ENCODE data around the gene MTHFD1. TPM values are rescaled to one million over a fixed set of nuclear protein-coding genes. Genes with fewer than 3 reads are reported as not detected.

The MTHFD1 gene
- total and polyA plus RNA-seq, 9 of the 15 experiments (the other 6 are each of a cell fraction or from before 2014, with no cell fraction given): 66.7 to 158 (median 90.9) TPM

GRCh38 chr14:64474698-64475097 is 86.5 kb downstream of the MTHFD1 start (continued):
- TF ChIP-seq E4F1 (CRISPR knock-in tag; IDR thresholded peaks at IDR 0.05; ENCODE audit: borderline replicate concordance) (no peak), TAF1 (IDR thresholded peaks at IDR 0.05; ENCODE audit: control insufficient read depth, extremely low read depth, insufficient read depth, low read length, severe bottlenecking) (no peak), FOXM1 (IDR thresholded peaks at IDR 0.05; ENCODE audit: low read depth) (no peak), FOXM1 (CRISPR knock-in tag; IDR thresholded peaks at IDR 0.05; ENCODE audit: low read depth) (no peak), EZH2 (IDR thresholded peaks at IDR 0.05; ENCODE audit: borderline replicate concordance, low read depth, low read length) (no peak), SMC3 (conservative IDR thresholded peaks at IDR 0.05; ENCODE audit: insufficient read depth, low read depth, low read length) (no peak)

GRCh38 chr14:64475585-64476273 is 87.6 kb downstream of the MTHFD1 start:
- no peak for DNase-seq (ENCODE audit: extremely low read depth in 1 of 4, low spot score in 3 of 4)
- ATAC-seq: no peak
- in situ Hi-C loops (cut with MboI) (no loop called here), intact Hi-C loops (cut with micrococcal nuclease) (no loop called here)
- Histone ChIP-seq H3K4me2 (ENCODE audit: insufficient read depth, low read length) (no peak overlapping the region), H3K79me2 (ENCODE audit: control insufficient read depth, insufficient read depth, low read length) (no peaks in the 10 kb centered on the region), H2AFZ (ENCODE audit: low read depth, low read length) (no peak overlapping the region), H3K27me3 (ENCODE audit: control insufficient read depth in 2 of 2, insufficient read depth in 2 of 2, low read length in 2 of 2) (no peaks in the 10 kb centered on the region), H3K4me3 (no peak overlapping the region), H4K20me1 (replicated peaks; ENCODE audit: control insufficient read depth, insufficient read depth, low read length) (no peaks in the 10 kb centered on the region), H3K9me1 (ENCODE audit: control insufficient read depth, insufficient read depth, low read length) (no peaks in the 10 kb centered on the region), H3K36me3 (ENCODE audit: control insufficient read depth, insufficient read depth, low read length) (no peaks in the 10 kb centered on the region), H3K9ac (ENCODE audit: insufficient read depth in 1 of 2, low read depth in 2 of 2, low read length in 2 of 2) (no peak overlapping the region), H3K9me3 (replicated peaks; ENCODE audit: control insufficient read depth, insufficient read depth, low read depth, low read length) (no peaks in the 10 kb centered on the region), H3K4me1 (replicated peaks in 1 of 2; ENCODE audit: control insufficient read depth in 2 of 2, insufficient read depth in 2 of 2, low read length in 2 of 2) (no peaks in the 10 kb centered on the region), H3K27ac (ENCODE audit: extremely low read depth, low read depth, low read length) (no peak overlapping the region)
- TF ChIP-seq DNMT1 (IDR thresholded peaks at IDR 0.05) (no peak), TBP (optimal IDR thresholded peaks at IDR 0.05; ENCODE audit: low read depth, low read length) (no peak), RNF219 (CRISPR knock-in tag; IDR thresholded peaks at IDR 0.05) (no peak), BRD9 (IDR thresholded peaks at IDR 0.05; ENCODE audit: low read depth, partially characterized antibody) (no peak), PHB2 (IDR thresholded peaks at IDR 0.05; ENCODE audit: low read depth) (no peak)
- FAIRE-seq: no peak
- CTCF ChIA-PET (ENCODE audit: low intra/inter-chr PET ratio): no interaction called here
- 55% methylated on average over 8 of the region's 8 CpGs for WGBS (ENCODE audit: insufficient coverage, low coverage, missing lambda C conversion rate)
- POLR2A ChIA-PET: interaction anchor here (0.8 kb wide), 1 partner anchor 9 kb away, joined by 4 read pairs; no protein-coding TSS in a partner anchor
- BruUV-seq (replicated peaks): no TSS peak
